Measurements from ENCODE around the gene SUPT4H1. TPM values are rescaled to one million over a fixed set of nuclear protein-coding genes. Genes with fewer than 3 reads are reported as not detected.
"Not testable (repeated sequence)": the region's sequence is repeated elsewhere in the genome, so short reads cannot be mapped to it uniquely, and the experiment has no call there.

SUPT4H1 gene
- total RNA-seq, result 100 to 1,000 TPM; 113 to 114 TPM

DNA sequence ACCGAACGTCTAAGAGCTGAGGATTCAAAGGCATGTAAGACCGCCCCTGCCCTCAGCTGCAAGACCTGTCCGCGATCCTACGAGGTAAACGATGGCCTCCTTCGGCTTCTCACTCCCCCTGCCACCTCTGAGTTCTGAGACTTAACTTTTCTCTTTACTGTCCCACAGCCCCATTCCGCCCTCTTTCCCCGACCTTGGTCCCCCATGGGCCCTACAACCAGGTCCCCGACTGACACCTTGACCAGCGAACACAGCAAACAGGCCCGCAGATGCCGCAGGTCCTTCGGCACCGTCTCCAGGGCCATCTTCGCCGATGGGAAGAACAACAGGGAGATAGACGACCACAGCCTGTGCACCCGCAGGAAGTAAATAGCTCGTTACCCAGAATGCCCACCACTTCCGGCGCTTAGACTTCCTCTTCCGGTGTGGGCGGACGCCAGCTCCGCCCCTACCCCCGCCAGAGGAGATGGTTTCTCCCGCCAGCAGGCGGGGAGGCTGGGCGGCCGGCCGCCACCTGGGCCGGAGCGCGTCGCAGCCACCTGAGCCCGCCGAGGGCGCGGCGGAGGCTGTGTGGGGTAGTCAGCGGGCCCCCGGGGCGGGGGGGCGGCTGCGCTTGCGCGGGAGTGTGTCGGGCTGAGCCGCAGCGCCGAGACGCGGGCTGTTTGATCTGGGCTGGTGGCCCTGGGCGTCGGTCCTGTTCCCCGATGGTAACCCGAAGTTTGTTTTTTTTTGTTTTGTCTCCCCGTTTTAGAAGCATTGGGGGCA, at the start of gene SUPT4H1:
Gene SUPT4H1, minus strand, starts transcription at position 371 of the 765 bp plus-strand sequence. Its CDS starts 66 bp downstream, at position 305.
- intact Hi-C loops (cut with micrococcal nuclease), result loop anchor here (1.0 to 5.0 kb wide), 9 partner anchors 8 to 501 kb away; partner anchors contain the start of genes DYNLL2, MRPS23 and RNF43
- Mint-ChIP-seq H3K27me3 (no peaks in the 10 kb centered on the region), H3K4me3 (peak within 1 kb of the TSS; percentile 100), H3K27ac (peak within 1 kb of the TSS; percentile 99), H3K9me3 (no peaks in the 10 kb centered on the region), H3K36me3 (peaks cover 54% of the 10 kb centered on the region), H3K4me1 (ENCODE audit: low read depth) (peaks cover 52% of the 10 kb centered on the region)
- ChIA-PET CTCF (interaction anchor here (0.6 to 6.4 kb wide), 18 partner anchors 8 to 102 kb away, joined by 3 to 90 read pairs (median 5); partner anchors contain the start of gene RNF43), POLR2A (interaction anchor here (0.7 to 9.0 kb wide), 13 partner anchors 12 to 279 kb away, joined by 3 to 276 read pairs (median 13); partner anchors contain the start of genes RNF43 and TSPOAP1)
- DNase-seq, result peak; percentile 96

DNA sequence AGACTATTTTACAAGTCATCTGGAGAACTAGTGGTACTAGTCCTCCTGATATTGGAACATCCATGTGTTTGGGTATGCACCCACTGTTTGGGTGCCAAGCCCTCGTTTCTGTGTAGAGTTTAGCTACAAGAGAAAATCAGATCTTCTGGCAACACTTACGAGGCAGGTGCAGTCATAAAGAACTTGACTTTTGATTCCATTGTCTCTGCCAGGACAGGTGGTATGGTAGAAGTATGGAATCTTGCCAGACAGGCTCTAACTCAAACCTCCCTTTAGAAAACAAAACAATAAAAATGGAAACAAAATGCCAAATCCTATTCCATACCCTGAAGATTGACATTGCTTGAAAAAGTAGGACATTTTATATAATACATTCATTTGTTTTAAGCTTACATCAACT, 49.3 kb upstream of the SUPT4H1 start:
- intact Hi-C loops (cut with micrococcal nuclease), result no loop called here
- ChIA-PET POLR2A (interaction anchor here (0.7 kb wide), 1 partner anchor 84 kb away, joined by 4 read pairs; no protein-coding TSS in a partner anchor), CTCF (interaction anchor here (0.7 to 1.6 kb wide), 2 partner anchors 16 to 96 kb away, joined by 3 to 5 read pairs; partner anchors contain the start of gene RNF43)
- no peaks in the 10 kb centered on the region for H3K36me3 Mint-ChIP-seq
- H3K9me3 Mint-ChIP-seq, result no peaks in the 10 kb centered on the region
- H3K27ac Mint-ChIP-seq, result no peak overlapping the region
- DNase-seq, result no peak
- H3K4me3 Mint-ChIP-seq, result no peak overlapping the region
- no peaks in the 10 kb centered on the region for H3K27me3 Mint-ChIP-seq
- H3K4me1 Mint-ChIP-seq (ENCODE audit: low read depth), result peaks cover 7% of the 10 kb centered on the region

DNA sequence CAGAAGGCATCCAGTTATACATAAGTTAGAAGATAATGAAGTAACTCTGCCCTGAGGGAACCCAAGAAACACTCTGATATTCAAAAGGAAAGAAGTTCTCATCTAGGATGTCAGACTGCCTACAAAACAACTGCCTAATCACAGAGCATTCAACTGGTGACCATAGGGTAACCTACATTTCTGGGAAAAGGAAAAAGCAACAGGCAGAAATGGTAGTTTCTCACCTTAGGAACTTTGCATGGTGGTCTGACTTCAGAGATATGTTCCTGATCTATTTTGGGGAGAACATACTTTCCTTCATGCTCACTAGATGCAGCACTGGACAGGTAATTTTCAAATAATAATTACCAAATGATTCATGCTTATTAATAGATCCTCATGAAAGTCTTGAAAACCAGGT, 48.8 kb upstream of the SUPT4H1 start:
- H3K4me3 Mint-ChIP-seq, result no peak overlapping the region
- no peak for DNase-seq
- no peak overlapping the region for H3K27ac Mint-ChIP-seq
- no peaks in the 10 kb centered on the region for H3K36me3 Mint-ChIP-seq
- H3K27me3 Mint-ChIP-seq, result no peaks in the 10 kb centered on the region
- POLR2A ChIA-PET, result no interaction called here
- CTCF ChIA-PET, result interaction anchor here (0.9 to 1.6 kb wide), 2 partner anchors 17 to 83 kb away, joined by 3 to 5 read pairs; partner anchors contain the start of gene RNF43
- no peaks in the 10 kb centered on the region for H3K9me3 Mint-ChIP-seq
- H3K4me1 Mint-ChIP-seq (ENCODE audit: low read depth), result peaks cover 7% of the 10 kb centered on the region
- intact Hi-C loops (cut with micrococcal nuclease), result no loop called here

DNA sequence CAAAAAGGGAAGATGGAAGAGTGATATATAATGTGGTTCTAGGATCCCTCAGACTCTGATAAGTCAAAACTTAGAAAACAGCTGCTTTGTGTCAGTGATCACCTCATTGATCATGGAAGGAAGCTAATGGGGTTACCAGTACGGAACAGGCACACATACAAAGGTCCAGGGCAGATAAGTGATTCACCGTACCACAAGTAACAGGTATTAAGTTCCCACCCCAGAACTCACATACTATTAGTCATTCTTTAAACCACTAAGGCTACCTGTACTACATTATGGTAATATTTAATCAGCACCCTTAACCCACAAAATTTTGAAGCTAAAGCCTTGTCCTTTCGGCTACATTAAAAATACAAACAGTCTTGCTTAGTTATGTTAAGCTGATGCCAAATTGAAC, 48.0 kb upstream of the SUPT4H1 start:
- ChIA-PET POLR2A (no interaction called here), CTCF (interaction anchor here (0.9 to 1.6 kb wide), 3 partner anchors 18 to 96 kb away, joined by 3 to 5 read pairs (median 4); partner anchors contain the start of gene RNF43)
- Mint-ChIP-seq H3K27me3 (no peaks in the 10 kb centered on the region), H3K9me3 (no peaks in the 10 kb centered on the region), H3K27ac (no peak overlapping the region), H3K4me3 (no peak overlapping the region), H3K4me1 (ENCODE audit: low read depth) (peaks cover 7% of the 10 kb centered on the region), H3K36me3 (no peaks in the 10 kb centered on the region)
- no peak for DNase-seq
- intact Hi-C loops (cut with micrococcal nuclease), result no loop called here

DNA sequence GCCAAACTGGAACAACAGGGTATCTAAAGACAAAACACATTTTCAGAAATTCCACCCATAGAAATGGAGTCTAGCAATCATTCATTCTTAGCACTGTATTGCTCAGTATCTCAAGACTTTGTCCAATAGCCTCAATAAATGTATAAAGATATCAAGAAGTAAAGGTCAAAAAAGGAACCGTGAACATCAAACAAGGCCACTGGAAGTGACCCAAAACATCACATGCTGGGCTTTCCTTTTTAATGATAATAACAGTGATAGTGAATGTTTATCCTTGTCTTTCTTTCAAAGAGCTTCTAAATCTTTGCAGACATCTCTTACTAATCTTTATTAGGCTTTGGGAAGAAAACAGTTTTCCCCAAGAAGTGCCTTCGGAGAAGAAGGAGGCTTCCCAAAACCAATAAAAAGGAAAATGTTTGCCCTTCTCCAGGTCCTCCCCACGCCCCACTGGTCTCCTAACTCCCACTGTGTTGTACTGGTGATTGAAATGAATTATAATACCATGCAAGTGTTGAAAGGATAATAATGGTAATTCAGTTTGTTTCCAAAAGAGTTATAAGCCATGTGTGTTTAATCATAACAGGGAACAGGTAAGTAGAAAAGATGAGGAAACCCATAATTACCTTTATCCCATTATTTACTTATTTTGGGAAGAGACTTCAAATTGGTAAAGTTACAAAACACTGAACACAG, 46.7 kb upstream of the SUPT4H1 start:
- no peak overlapping the region for H3K4me3 Mint-ChIP-seq
- H3K36me3 Mint-ChIP-seq, result no peaks in the 10 kb centered on the region
- no peaks in the 10 kb centered on the region for H3K9me3 Mint-ChIP-seq
- POLR2A ChIA-PET, result interaction anchor here (0.6 kb wide), 1 partner anchor 9 kb away, joined by 3 read pairs; no protein-coding TSS in a partner anchor
- no peak for DNase-seq
- CTCF ChIA-PET, result no interaction called here
- intact Hi-C loops (cut with micrococcal nuclease), result no loop called here
- H3K4me1 Mint-ChIP-seq (ENCODE audit: low read depth), result peaks cover 7% of the 10 kb centered on the region
- no peak overlapping the region for H3K27ac Mint-ChIP-seq
- H3K27me3 Mint-ChIP-seq, result no peaks in the 10 kb centered on the region

DNA sequence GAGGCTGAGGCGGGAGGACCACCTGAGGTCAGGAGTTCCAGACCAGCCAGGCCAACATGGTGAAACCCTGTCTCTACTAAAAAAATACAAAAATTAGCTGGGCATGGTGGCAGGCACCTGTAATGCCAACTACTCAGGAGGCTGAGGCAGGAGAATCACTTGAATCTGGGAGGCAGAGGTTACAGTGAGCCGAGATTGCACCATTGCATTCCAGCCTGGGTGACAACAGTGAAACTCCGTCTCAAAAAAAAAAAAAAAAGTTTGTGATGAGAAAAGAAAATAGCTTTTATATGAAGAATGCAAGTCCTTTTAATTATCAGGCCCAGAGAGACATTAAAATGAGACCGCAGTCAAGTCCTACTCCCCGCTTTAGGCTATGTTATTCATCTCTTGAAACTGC, 45.4 kb upstream of the SUPT4H1 start:
- intact Hi-C loops (cut with micrococcal nuclease); H3K4me3 Mint-ChIP-seq; H3K9me3 Mint-ChIP-seq; H3K27ac Mint-ChIP-seq; CTCF ChIA-PET; DNase-seq; POLR2A ChIA-PET; H3K4me1 Mint-ChIP-seq (ENCODE audit: low read depth); H3K36me3 Mint-ChIP-seq; H3K27me3 Mint-ChIP-seq: not testable (repeated sequence)

DNA sequence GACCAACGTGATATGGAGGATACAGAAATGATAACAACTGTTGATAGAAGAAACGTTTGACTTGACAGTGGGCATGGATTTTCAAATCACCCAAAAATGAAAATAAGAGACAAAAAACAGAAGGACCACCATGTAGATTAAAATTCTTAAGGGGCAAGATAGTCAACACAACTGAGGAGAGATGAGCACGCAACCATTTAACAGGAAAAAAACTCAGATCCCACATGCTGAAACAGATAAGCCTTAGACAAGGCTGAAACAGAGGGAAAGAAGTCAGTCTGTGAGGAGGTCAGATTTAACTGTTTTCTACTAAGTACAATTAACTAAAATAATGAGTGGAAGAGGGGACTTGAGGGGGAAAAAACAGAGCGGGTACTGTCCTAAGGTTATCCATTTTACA, 44.2 kb upstream of the SUPT4H1 start:
- Mint-ChIP-seq H3K27ac (no peak overlapping the region), H3K4me1 (ENCODE audit: low read depth) (no peaks in the 10 kb centered on the region), H3K9me3 (no peaks in the 10 kb centered on the region), H3K4me3 (no peak overlapping the region), H3K36me3 (no peaks in the 10 kb centered on the region), H3K27me3 (no peaks in the 10 kb centered on the region)
- POLR2A ChIA-PET, result no interaction called here
- intact Hi-C loops (cut with micrococcal nuclease), result no loop called here
- DNase-seq, result no peak
- CTCF ChIA-PET, result no interaction called here

DNA sequence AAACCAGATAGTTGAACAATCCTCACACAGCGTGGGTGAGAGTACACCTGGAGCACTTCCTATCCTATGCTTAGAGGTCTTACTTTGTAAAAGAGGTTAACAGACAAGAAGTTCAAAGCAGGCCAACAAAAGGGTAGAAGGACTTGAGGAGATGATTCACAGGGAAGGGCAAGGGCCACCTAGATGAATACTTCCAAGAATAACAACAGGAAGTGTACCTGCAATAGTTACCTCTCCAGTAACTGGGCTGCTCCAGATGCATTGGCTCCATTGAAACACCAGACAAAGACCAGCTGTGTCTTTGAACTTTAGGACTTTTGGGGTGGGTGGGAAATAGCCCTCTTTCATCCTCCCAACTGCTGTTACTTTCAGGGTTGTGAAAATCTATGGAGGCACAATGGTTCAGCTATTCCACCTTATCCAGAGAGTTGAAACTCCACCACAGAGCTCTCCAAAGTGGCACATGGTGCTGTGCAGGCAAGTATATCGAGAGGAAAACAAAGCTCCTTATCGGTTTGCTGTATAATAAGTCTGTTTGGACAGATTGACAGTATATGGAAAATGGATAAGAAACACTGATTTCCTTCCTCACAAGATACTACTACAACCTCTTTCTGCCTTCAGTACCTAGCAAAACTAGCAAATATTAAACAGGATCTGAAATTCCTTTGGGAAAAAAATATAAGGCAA, 42.7 kb upstream of the SUPT4H1 start:
- no peaks in the 10 kb centered on the region for H3K9me3 Mint-ChIP-seq
- DNase-seq, result no peak
- H3K27ac Mint-ChIP-seq, result no peak overlapping the region
- H3K4me1 Mint-ChIP-seq (ENCODE audit: low read depth), result no peaks in the 10 kb centered on the region
- intact Hi-C loops (cut with micrococcal nuclease), result no loop called here
- no peak overlapping the region for H3K4me3 Mint-ChIP-seq
- ChIA-PET CTCF (interaction anchor here (1.2 kb wide), 1 partner anchor 23 kb away, joined by 6 read pairs; the partner anchor contains the start of gene RNF43), POLR2A (no interaction called here)
- no peaks in the 10 kb centered on the region for H3K27me3 Mint-ChIP-seq
- no peaks in the 10 kb centered on the region for H3K36me3 Mint-ChIP-seq

DNA sequence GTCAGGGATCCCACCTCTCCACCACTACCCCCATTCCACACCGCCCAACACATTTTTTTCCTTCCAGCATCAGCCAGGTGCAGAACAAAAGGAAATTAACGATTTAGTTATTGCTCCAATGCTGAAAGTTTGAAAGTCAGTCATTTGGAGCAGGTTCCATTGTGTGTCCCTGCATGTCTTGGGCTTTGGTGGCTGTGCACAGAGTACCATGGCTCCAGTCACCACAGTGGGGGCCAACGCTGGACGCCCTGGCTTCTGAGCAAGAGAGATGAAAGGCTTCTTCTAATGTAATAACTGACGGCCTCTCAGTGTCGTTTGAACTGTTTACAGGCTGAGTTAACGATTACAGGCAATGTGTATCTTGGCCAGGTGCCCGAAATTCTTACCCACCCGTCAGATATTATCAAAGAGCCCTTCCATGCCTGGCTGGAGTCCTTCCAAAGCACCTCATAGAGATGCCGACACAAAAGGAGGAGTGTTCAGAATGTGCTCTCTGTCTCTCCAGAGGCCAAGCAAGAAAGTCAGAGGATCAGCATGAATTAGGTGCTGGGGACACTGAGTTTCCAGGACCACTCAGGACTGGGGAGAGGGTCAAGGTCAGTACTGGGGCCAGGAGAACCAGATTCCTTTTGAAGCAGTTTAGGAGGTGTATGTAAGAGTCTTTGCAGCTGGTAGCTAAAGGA, 39.4 kb upstream of the SUPT4H1 start:
- POLR2A ChIA-PET, result no interaction called here
- H3K27ac Mint-ChIP-seq, result no peak overlapping the region

DNA sequence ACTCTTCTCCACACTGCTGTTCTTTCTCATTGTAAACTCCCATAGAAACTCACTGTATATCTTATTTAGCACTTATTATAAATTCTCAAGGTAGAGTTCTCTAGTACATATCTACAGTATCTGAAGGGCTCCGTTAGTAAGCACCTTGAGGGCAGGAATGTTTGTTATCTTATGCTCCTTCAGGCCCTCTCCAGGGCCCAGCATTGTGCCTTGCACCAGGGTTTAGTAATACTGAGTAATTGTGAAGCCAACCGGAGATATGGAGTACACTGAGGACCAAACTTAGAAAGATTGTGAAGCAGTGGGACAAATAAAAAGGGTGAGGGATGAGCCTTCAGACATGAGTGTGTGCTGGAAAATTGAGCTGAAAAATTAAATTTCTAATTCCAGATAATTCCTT, 38.9 kb upstream of the SUPT4H1 start:
- Mint-ChIP-seq H3K36me3 (no peaks in the 10 kb centered on the region), H3K9me3 (no peaks in the 10 kb centered on the region), H3K27ac (no peak overlapping the region), H3K27me3 (no peaks in the 10 kb centered on the region), H3K4me1 (ENCODE audit: low read depth) (peaks cover 4% of the 10 kb centered on the region), H3K4me3 (no peak overlapping the region)
- intact Hi-C loops (cut with micrococcal nuclease), result no loop called here
- DNase-seq, result no peak
- ChIA-PET CTCF (no interaction called here), POLR2A (no interaction called here)

More for the DNA sequence above, 39.4 kb upstream of the SUPT4H1 start:
- CTCF ChIA-PET, result interaction anchor here (1.4 kb wide), 1 partner anchor 74 kb away, joined by 4 read pairs; no protein-coding TSS in a partner anchor
- Mint-ChIP-seq H3K4me3 (no peak overlapping the region), H3K4me1 (ENCODE audit: low read depth) (peaks cover 4% of the 10 kb centered on the region), H3K27me3 (no peaks in the 10 kb centered on the region), H3K9me3 (no peaks in the 10 kb centered on the region), H3K36me3 (no peaks in the 10 kb centered on the region)
- intact Hi-C loops (cut with micrococcal nuclease), result no loop called here
- no peak for DNase-seq

DNA sequence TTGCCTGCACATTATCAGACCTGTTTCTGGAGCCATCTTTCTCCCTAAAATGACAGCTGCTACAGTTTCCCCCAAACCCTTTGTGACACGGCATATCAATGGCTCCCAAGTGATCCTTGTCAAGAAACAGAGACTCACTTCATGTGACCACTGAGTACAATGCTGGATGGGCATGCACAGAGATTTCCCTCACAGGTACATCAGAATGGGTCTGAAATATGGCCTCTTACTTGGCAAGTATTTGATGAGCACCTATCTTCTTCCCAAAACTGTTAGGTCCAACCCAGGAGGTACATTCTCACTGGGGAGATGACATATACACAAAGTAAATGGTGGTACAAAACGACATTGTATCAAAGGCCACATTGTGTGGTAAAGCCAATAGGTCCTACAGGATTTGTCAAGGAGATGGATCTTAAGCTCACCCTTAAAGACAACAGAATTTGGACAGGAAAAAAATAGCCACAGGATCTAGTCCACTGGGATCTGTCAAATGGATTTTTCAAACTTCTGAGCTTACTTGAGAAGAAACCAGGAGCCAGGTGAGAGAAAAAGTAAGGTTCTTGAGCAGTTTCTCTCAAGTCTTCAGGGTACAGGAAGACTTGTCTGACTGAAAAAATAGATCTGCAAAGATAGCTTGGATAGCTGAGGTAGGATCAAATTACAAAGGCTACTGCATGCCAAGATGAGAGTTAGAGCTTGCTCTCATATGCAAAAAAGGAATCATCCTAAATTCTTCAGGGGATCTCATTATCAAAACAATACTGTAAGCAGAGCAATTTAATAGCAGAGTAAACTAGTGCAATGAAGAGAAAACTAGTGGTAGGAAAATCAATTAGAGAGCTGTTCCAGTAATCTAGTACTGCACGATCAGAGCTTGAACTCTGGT, 36.5 kb upstream of the SUPT4H1 start:
- Mint-ChIP-seq H3K4me3 (no peak overlapping the region), H3K9me3 (no peaks in the 10 kb centered on the region), H3K36me3 (no peaks in the 10 kb centered on the region), H3K4me1 (ENCODE audit: low read depth) (peaks cover 6% of the 10 kb centered on the region), H3K27ac (no peak overlapping the region), H3K27me3 (no peaks in the 10 kb centered on the region)
- CTCF ChIA-PET, result interaction anchor here (0.8 to 1.1 kb wide), 2 partner anchors 84 to 138 kb away, joined by 3 read pairs; no protein-coding TSS in a partner anchor
- intact Hi-C loops (cut with micrococcal nuclease), result no loop called here
- POLR2A ChIA-PET, result interaction anchor here (1.2 kb wide), 1 partner anchor 29 kb away, joined by 4 read pairs; the partner anchor contains the start of gene RNF43
- no peak for DNase-seq
